Measurements from ENCODE around the gene HS1BP3. TPM values are rescaled to one million over a fixed set of nuclear protein-coding genes. Genes with fewer than 3 reads are reported as not detected.
A peak's percentile ranks its signal among the peaks of the same experiment; 100 is the strongest.

Gene HS1BP3
- total and polyA plus RNA-seq, 2 of the 13 experiments (the other 11 are each of a cell fraction or from before 2014, with no cell fraction given), result 15.2 to 22.0 TPM

DNA sequence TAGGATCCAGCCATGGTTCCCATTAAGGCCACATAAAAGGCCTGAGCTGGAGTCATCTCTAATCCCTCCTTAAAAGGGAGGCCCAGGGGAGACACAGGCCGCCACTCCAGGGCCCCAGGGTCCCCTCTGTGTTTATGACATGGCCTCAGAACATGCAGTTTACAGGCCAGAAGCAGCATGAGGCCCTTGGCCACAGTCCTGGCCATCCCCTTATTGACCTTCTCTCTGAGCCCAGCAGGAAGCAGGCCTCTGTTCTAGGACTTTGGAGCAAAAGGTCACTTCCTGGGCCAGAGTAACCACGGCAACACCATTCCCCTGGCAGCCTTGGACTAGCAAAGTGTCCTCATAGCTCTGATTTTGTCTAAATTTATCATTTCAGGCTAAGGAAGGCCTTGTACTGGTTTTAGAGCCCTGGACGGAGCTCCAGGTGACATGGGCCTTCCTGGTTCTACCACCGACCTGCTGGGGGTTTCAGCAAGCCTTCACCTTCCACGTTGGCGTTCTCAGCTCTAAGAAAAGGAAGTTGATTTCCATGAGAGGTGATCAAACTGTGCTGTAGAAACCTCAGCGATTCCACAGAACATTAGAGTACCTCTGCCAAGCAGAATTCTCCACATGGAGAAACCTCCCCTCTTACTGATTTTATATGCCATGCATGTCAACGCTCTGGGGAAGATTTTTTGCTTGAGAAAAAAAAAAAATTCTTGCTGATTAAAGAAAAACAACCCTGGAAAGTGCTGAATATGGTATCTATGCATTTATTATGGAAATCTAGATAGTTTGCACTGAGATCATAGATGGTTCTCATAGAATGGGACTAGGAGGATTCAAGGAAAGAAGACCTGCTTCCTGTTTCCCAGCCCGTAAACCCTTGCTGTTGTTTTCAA is 53.7 kb downstream of the HS1BP3 start (continued):
- TF ChIP-seq YEATS4 (CRISPR knock-in tag; IDR thresholded peaks at IDR 0.05; ENCODE audit: borderline replicate concordance), result peak; percentile 75; the same call in 1 of the 2 replicates
- peak; percentile 88 for TF ChIP-seq ZNF563 (CRISPR knock-in tag; IDR thresholded peaks at IDR 0.05)
- TF ChIP-seq ZNF282 (IDR thresholded peaks at IDR 0.05; ENCODE audit: partially characterized antibody), result no peak
- TF ChIP-seq ZNF331 (CRISPR knock-in tag; IDR thresholded peaks at IDR 0.05), result peak; percentile 96
- TF ChIP-seq, protein P1, sequence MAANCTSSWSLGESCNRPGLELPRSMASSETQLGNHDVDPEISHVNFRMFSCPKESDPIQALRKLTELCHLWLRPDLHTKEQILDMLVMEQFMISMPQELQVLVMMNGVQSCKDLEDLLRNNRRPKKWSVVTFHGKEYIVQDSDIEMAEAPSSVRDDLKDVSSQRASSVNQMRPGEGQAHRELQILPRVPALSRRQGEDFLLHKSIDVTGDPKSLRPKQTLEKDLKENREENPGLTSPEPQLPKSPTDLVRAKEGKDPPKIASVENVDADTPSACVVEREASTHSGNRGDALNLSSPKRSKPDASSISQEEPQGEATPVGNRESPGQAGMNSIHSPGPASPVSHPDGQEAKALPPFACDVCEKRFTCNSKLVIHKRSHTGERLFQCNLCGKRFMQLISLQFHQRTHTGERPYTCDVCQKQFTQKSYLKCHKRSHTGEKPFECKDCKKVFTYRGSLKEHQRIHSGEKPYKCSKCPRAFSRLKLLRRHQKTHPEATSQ (CRISPR knock-in tag; IDR thresholded peaks at IDR 0.05; ENCODE audit: borderline replicate concordance), result peak; percentile 93; the same call in 1 of the 2 replicates
- TF ChIP-seq SRSF1 (optimal IDR thresholded peaks at IDR 0.05; ENCODE audit: low read depth, low read length), result no peak
- TF ChIP-seq, protein P2, sequence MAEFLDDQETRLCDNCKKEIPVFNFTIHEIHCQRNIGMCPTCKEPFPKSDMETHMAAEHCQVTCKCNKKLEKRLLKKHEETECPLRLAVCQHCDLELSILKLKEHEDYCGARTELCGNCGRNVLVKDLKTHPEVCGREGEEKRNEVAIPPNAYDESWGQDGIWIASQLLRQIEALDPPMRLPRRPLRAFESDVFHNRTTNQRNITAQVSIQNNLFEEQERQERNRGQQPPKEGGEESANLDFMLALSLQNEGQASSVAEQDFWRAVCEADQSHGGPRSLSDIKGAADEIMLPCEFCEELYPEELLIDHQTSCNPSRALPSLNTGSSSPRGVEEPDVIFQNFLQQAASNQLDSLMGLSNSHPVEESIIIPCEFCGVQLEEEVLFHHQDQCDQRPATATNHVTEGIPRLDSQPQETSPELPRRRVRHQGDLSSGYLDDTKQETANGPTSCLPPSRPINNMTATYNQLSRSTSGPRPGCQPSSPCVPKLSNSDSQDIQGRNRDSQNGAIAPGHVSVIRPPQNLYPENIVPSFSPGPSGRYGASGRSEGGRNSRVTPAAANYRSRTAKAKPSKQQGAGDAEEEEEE (CRISPR knock-in tag; IDR thresholded peaks at IDR 0.05; ENCODE audit: borderline replicate concordance), result 0 out of 2 replicates have a peak, but pooled peaks have one; percentile 19
- TF ChIP-seq, protein P3, sequence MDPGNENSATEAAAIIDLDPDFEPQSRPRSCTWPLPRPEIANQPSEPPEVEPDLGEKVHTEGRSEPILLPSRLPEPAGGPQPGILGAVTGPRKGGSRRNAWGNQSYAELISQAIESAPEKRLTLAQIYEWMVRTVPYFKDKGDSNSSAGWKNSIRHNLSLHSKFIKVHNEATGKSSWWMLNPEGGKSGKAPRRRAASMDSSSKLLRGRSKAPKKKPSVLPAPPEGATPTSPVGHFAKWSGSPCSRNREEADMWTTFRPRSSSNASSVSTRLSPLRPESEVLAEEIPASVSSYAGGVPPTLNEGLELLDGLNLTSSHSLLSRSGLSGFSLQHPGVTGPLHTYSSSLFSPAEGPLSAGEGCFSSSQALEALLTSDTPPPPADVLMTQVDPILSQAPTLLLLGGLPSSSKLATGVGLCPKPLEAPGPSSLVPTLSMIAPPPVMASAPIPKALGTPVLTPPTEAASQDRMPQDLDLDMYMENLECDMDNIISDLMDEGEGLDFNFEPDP (CRISPR knock-in tag; conservative IDR thresholded peaks at IDR 0.05), result no peak
- TF ChIP-seq KDM3A (CRISPR knock-in tag; IDR thresholded peaks at IDR 0.05; ENCODE audit: low read depth), result peak; percentile 96
- TF ChIP-seq, protein P4, sequence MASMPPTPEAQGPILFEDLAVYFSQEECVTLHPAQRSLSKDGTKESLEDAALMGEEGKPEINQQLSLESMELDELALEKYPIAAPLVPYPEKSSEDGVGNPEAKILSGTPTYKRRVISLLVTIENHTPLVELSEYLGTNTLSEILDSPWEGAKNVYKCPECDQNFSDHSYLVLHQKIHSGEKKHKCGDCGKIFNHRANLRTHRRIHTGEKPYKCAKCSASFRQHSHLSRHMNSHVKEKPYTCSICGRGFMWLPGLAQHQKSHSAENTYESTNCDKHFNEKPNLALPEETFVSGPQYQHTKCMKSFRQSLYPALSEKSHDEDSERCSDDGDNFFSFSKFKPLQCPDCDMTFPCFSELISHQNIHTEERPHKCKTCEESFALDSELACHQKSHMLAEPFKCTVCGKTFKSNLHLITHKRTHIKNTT (CRISPR knock-in tag; IDR thresholded peaks at IDR 0.05), result no peak
- 0 out of 2 replicates have a peak, but pooled peaks have one; percentile 85 for TF ChIP-seq PAX8 (CRISPR knock-in tag; IDR thresholded peaks at IDR 0.05; ENCODE audit: borderline replicate concordance)
- 0 out of 2 replicates have a peak, but pooled peaks have one; percentile 68 for TF ChIP-seq ZNF33B (CRISPR knock-in tag; IDR thresholded peaks at IDR 0.05)
- TF ChIP-seq, protein P5, sequence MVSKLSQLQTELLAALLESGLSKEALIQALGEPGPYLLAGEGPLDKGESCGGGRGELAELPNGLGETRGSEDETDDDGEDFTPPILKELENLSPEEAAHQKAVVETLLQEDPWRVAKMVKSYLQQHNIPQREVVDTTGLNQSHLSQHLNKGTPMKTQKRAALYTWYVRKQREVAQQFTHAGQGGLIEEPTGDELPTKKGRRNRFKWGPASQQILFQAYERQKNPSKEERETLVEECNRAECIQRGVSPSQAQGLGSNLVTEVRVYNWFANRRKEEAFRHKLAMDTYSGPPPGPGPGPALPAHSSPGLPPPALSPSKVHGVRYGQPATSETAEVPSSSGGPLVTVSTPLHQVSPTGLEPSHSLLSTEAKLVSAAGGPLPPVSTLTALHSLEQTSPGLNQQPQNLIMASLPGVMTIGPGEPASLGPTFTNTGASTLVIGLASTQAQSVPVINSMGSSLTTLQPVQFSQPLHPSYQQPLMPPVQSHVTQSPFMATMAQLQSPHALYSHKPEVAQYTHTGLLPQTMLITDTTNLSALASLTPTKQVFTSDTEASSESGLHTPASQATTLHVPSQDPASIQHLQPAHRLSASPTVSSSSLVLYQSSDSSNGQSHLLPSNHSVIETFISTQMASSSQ (IDR thresholded peaks at IDR 0.05; ENCODE audit: low read depth), result peak; percentile 54; the same call in 1 of the 2 replicates
- TF ChIP-seq, protein P5 (CRISPR knock-in tag; IDR thresholded peaks at IDR 0.05; ENCODE audit: borderline replicate concordance), result peak; percentile 88; the same call in 1 of the 2 replicates
- no peak for TF ChIP-seq BRCA1 (CRISPR knock-in tag; IDR thresholded peaks at IDR 0.05)
- TF ChIP-seq ZNF354B (CRISPR knock-in tag; IDR thresholded peaks at IDR 0.05), result peak; percentile 86; the same call in 1 of the 2 replicates
- peak; percentile 96 for TF ChIP-seq IRF2 (CRISPR knock-in tag; IDR thresholded peaks at IDR 0.05)
- TF ChIP-seq AGO1 (IDR thresholded peaks at IDR 0.05; ENCODE audit: low read depth, low read length, poor library complexity, severe bottlenecking), result no peak

Measured in HepG2 (cell line).